ENCODE measurements around the gene CSF2. TPM values are rescaled to one million over a fixed set of nuclear protein-coding genes. Genes with fewer than 3 reads are reported as not detected.
A peak's percentile ranks its signal among the peaks of the same experiment; 100 is the strongest.

The CSF2 gene
- total RNA-seq: not detected
- long read RNA-seq: 0 reads

DNA sequence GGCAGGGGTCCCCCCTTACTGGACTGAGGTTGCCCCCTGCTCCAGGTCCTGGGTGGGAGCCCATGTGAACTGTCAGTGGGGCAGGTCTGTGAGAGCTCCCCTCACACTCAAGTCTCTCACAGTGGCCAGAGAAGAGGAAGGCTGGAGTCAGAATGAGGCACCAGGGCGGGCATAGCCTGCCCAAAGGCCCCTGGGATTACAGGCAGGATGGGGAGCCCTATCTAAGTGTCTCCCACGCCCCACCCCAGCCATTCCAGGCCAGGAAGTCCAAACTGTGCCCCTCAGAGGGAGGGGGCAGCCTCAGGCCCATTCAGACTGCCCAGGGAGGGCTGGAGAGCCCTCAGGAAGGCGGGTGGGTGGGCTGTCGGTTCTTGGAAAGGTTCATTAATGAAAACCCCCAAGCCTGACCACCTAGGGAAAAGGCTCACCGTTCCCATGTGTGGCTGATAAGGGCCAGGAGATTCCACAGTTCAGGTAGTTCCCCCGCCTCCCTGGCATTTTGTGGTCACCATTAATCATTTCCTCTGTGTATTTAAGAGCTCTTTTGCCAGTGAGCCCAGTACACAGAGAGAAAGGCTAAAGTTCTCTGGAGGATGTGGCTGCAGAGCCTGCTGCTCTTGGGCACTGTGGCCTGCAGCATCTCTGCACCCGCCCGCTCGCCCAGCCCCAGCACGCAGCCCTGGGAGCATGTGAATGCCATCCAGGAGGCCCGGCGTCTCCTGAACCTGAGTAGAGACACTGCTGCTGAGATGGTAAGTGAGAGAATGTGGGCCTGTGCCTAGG lies at the start of gene CSF2:
Gene CSF2, plus strand, starts transcription at position 559 of the 783 bp plus-strand sequence. Its CDS starts 35 bp downstream, at position 594.
- intact Hi-C loops (cut with DNase I): no loop called here
- no peak for DNase-seq (ENCODE audit: low spot score)

DNA sequence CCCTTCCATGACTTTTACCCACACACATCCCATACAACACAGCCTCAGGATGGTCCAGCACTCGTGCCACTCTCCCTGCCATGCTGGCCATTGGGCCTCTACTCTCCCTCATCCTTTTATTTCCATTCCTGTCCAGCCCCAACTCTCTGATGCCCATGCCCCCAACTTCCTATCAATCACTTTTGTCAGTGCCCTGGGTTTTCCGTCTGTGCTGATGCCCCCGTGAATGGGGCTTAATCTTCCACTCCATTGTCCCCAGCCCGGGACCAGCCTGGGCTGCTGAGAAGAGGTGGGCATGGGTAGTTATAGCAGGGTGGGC lies 49.5 kb upstream of the CSF2 start:
- DNase-seq (ENCODE audit: low spot score): no peak
- intact Hi-C loops (cut with DNase I): no loop called here

DNA sequence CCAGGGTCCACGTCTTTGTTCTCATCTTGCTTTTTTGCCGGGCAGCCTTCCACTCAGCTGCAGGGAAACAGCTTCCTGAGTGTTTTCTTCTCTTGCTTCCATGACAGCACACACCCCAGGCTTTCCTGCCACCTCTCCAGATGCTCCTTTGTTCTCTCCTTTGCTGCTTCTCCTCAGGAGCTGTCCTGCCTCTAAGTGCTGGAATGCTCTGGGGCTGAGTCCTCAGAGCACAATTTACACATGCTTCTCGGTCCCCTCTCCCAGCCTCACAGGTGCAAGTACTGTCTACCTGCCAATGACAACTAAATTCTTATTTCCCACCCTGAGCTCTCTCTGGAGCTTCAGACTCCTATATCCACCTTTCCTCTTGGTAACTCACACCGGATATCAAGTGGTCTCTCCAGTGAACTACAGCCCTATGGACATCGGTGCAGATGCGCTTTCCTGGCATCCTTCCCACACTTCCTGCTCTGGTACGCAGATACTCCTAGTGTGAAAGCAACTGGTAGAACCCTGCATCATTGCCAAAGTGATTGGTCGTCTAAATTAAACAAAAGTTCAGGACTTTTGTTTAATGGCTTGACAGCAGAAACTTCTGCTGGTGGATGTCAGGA lies 48.7 kb upstream of the CSF2 start:
- peak; percentile 44 for DNase-seq (ENCODE audit: low spot score)
- intact Hi-C loops (cut with DNase I): no loop called here

DNA sequence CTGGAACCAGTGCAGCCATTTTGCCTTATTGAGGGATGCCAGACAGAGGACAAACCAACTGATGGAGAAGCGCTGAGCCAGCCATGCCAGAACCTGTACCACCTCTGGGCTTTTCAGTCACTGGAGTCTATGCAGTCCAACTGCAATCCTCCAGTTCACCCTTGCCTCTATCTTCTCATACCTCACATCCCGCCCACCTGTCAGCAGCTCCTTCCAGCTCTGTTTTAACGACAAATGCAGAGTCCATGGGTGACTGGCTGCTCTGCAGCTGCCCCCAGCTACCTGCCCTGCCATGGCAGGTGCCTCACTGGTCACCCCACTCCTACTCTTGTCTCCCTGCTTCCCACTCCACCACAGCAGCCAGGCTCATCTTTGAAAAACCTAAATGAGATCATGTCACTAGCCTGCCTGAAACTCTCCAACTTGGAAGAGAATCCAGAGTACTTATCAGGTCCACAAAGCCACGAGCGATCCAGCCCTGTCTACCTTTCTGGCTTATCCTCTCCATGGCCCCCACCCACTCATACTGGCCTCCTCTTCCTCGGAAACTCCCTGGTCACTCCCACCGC lies 48.1 kb upstream of the CSF2 start:
- DNase-seq (ENCODE audit: low spot score): peak; percentile 57
- intact Hi-C loops (cut with DNase I): no loop called here

DNA sequence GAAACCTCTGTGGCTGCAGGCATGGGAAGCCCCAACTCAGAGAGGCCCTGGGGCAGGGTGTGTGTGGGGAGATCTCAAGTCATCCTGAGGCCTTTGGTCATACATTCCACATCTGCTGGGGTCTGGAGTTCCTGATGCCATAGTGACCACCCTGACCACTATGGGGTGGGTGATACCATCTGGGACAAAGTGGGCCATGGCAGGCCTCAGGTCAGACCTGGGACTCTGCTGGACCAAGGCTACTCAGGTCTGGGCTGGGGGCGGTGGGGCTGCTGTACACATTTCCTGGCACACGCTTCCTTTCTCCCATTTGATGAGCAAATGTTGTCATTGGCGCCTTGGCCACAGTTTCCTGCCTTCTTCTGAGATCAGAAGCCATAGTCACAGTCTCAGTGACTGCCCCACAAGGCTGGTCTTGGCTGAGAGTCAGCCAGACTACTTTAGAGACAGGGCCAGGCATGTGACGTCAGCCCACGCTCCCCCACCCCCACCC lies 47.0 kb upstream of the CSF2 start:
- DNase-seq (ENCODE audit: low spot score): peak; percentile 41
- intact Hi-C loops (cut with DNase I): no loop called here

DNA sequence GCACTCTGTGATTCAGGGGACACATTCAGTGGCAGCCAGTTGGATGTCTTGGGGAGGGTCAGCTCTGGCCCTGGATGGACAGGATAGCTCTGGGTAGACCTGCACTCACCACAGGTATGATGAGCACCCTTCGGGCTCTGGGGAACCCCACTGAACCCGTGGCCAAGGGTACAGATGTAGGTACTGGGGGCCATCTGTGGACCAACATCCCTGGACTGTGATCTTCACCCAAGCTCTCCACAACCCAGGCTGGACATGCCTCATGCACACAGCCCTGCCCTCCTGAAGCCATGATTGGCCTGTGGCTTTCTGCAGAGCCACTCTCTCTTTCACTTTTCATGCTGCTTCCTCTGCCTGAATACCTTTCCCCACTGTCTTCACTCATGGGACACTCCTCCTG lies 46.6 kb upstream of the CSF2 start:
- intact Hi-C loops (cut with DNase I): no loop called here
- no peak for DNase-seq (ENCODE audit: low spot score)

DNA sequence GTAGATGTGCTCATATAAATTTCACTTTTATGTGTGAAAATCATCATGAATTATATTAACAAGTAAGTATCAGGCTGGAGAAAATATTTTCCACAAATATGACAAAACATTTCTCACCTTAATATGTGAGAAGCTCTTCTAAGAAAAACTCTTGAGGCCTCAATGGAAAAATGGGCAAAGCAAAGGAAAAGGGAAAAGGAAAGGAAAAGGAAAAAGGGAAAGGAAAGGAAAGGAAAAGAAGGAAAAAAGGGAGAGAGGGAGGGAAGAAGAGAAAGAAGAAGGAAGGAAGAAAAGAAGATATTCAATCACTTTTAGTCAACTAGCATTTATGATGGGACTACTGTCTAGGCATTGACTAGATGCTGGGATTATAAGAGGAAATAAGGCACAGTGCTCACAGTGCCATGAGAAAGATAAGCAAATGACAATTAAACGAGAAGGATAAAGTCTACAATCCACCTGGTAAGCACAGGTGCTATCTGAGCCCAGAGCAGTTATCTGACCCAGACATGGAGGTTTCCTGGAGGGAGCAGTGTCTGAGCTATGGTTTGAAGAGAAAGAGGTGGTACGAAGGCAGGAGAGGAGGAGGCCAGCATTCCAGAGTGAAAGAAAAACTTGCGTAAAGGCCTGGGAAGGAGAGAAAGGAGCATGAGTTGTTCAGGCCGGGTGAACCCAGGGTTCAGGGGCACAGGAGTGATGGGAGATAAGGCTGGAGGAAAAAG lies 43.8 kb upstream of the CSF2 start:
- intact Hi-C loops (cut with DNase I): no loop called here
- no peak for DNase-seq (ENCODE audit: low spot score)

DNA sequence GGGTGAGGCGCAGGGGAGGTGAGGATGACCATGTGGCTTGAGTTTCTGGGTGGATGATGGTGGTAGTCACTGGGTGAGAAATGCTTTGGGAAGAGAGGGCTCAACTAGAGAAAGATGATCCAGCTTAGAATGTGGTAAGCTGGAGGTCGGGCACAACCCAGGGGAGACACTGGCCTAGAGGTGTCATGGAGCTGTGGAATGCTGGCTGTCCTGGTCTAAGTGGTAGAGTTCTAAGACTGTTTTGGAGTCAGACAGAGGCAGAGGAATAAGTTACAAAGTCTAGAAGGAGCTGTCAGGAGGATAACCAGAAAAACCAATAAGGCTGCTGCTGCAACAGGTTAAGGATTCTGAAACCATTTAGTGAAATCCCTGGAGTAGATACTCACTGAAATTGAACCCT lies 43.0 kb upstream of the CSF2 start:
- intact Hi-C loops (cut with DNase I): no loop called here
- peak; percentile 63 for DNase-seq (ENCODE audit: low spot score)

DNA sequence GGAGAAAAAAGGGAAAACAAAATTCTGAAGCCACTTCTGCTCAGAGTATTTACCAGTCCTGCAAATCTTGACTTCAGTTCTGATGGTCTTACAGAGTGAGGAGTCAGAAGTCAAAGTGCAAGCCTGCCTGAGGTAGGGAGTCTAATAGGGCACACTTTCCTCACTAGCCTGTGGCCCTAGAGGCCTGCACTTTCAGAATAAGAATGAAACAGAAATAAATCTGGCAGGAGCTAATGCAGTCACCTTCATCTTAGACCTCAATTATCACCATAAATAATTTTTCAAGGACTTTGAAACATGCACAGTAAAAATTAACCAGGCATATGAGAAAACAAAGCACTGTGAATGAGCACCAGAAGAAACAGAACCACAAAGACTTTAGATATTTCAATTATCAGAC lies 41.4 kb upstream of the CSF2 start:
- no peak for DNase-seq (ENCODE audit: low spot score)
- intact Hi-C loops (cut with DNase I): no loop called here

DNA sequence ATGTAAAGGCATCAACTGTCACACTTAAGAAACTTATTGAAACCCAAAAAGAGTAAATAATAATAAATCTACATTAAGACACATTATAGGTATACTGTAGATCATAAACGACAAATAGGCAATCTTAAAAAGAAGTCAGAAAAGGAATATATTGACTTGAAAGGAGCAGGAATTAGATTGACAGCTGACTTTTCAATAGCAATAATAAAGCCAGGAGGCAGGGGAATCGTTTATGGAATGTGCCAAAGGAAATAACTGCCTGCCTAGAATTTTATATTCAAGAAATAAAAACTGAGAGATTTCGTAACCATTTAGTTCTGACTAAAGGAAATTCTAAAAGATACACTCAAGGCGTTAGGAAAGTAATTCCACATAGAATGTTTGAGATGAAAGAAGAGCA lies 40.5 kb upstream of the CSF2 start:
- intact Hi-C loops (cut with DNase I): no loop called here
- no peak for DNase-seq (ENCODE audit: low spot score)

DNA sequence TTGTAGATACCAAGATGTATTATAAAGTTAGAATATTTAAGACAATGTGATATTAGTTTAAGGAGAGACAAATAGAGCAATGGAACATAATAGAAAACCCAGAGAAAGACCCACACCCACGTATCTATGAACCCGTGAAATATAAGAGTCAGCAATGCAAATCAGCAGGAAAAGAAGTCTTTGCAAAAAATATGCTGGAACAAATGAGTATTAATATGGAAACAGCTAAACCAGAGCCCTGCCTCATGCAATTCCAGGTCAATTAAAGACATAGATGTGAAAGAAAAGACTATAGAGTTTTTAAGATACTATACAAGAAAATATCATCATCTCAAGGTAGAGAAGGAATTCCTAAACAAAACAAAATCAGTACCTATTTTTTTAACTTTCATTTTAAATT lies 36.2 kb upstream of the CSF2 start:
- intact Hi-C loops (cut with DNase I): no loop called here
- no peak for DNase-seq (ENCODE audit: low spot score)

DNA sequence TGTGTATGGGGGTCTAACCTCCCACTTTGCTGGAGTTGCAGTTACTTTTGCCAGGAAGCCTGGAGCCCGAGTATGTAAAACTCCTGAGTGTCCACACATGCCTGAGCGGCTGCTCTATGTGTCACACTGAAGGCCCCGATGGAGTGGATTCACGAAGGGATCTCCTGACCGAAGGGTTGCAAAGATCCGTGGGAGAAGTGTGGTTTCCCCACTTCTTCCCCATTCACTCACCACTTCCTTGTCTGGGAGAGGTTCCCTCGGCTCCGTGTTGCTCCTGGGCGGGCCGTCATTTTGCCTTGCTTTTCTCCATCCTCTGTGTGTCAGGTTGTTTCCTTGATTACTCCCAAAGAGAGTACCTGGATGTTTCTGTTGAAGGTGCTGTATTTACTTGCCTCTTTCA lies 29.4 kb upstream of the CSF2 start:
- intact Hi-C loops (cut with DNase I): no loop called here
- DNase-seq (ENCODE audit: low spot score): peak; percentile 62

DNA sequence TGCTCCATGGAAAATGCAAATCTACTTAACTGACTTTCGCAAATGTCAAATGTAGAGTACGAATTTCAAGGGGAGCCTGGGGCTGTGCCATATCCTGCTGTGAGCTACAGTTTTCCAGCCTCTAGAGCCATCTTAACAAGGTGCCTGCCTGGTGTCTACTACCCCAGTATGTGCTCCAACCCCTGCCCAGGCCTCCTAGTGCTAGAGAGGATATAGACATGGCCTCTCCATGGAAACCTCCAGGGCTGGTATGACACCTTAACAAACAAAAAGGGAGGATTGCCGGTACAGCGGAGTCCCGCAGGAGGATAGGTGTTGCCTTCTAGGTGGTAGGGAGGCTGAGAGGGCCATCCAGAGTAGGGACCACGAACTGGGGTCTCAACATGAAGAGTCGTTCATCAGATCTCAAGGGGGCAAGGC lies 26.7 kb upstream of the CSF2 start:
- intact Hi-C loops (cut with DNase I): no loop called here
- DNase-seq (ENCODE audit: low spot score): peak; percentile 17

DNA sequence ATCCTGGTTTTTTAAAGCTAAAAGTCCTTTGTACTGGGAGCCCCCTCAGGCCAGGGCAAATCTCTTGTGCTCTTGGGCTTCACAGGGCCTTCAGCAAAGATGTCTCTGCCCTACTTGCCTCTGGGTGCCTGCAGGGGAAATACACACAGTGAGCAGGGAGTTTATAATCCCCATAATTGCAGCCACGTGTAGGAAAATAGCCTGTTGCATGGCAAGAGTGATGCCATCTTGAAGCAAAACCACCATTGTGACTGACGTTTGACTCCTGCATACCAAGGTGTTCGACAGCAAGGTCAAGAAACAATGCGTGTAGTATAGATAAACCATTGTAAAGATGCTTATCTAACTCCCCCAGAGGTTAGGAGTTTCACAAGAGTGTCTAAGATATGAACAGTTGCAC lies 24.5 kb upstream of the CSF2 start:
- intact Hi-C loops (cut with DNase I): no loop called here
- peak; percentile 39 for DNase-seq (ENCODE audit: low spot score)

DNA sequence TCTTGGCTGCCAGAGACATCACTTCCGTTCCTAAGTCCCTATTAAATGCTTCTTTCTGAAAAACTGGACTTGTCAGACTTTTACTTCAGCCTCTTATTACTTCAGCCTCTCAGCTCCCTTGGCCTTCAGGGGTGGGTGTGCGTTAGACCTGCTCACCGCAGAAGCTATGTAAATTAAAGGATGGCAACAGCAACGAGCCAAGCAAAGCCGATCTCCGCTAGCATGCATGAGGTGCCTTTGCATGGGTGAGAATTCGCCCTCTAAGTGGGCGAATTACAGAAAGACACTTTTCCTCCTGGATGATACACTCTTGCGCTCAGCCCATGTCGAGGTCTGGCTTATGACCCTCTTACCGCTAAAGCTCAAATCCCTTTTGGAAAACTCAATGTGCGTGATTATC lies 24.0 kb upstream of the CSF2 start:
- DNase-seq (ENCODE audit: low spot score): peak; percentile 47
- intact Hi-C loops (cut with DNase I): no loop called here

DNA sequence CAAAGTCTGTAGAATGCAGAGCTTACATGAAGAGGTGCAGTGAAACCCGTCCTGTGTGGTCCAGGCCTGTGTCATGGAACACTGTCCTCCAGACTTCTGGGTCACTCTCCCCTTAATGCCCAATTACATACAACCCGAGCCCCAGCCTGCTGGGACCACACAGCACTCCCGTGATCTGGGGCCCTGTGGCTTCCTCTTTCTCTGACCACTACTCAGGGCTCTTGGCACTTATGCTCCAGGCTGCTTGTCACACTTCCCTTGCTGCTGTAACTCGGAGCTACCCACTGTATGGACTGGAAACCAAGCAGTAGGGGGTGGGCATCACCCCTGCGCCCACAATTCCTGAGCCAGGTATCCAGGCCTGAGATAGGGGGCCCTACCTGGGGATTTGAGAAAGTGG lies 23.5 kb upstream of the CSF2 start:
- intact Hi-C loops (cut with DNase I): no loop called here
- peak; percentile 74 for DNase-seq (ENCODE audit: low spot score)

DNA sequence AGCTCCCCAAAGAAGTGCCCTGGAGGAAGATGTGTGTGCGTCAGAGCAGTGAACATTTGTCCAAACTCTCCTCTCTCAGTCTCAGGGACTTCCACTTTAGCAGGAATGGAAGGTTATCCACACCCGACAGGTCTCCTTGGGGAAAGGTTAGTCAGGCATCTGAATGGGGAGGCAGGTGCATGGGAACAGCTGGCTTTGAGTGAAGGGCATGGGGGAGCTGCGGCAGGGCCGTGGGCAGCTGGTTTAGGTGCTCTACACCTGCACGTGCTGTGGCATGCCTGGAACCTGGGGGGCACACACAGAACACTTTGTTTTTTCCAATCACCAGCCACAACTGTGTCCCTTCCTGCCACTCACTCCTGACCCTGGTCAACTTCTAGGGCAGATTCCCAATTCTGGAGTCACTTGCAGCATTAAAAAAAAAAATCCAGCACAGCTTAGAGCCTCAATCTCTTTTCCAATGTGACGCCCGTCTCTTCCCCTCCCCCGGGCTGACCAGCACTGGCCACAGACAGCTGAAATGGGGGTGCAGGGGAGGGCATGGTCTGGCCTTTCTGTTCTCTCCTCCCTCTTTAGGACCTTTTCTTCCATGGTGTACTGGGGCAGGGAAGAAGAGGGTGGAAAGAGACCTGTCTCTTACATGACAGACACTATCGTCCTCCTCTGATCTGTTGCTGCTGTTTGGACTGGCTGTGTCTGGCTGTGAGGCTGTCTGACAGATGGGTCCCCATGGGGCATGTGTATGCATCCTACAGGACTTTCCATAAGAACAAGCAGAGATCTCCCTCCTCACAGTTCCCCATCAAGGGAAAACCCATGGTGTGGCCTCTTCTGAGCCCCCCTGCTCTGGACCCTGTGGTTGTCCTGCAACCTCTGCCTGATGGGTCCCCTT lies 22.7 kb upstream of the CSF2 start:
- DNase-seq (ENCODE audit: low spot score): peak; percentile 43

DNA sequence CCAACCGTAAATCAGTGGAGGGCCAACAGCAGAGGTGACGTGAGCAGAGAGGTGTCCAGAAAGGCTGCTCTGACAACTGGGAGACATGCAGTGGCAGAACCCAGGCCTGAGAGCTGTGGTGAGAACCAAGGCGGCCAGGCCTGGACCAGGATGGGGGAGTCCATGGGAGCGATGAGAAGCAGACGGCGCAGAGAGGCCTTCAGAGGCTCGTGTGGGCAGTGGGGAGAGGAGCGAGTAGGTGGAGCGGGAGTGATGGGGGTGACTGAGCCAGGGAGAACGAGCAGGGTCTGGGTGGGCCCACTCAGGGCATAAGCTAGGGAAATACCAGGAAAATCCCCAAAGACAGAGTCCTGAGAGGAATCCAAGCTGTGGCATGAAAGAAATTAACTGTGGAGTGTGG lies 21.1 kb upstream of the CSF2 start:
- intact Hi-C loops (cut with DNase I): no loop called here
- peak; percentile 33 for DNase-seq (ENCODE audit: low spot score)

More for the DNA sequence above, 22.7 kb upstream of the CSF2 start:
- intact Hi-C loops (cut with DNase I): no loop called here

DNA sequence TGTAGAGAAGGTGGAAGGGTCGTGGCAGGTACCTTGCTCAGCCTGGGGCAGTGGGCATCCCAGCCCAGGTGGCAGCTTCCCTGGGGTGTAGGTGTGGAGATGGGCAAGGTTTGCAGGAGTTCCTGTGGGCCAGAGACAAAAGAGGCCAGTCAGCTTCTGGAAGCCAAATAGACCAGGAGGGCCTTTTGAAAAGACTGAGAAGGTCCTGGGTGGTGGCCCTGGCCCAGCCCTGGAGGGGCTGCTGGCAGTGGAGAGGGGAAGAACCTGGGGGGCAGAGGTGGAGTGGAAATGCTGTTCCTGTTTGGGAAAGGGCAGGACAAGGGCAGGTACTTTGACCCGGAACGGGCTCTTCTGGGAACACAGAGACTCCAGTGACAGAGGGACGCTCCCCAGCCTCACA lies 20.1 kb upstream of the CSF2 start:
- intact Hi-C loops (cut with DNase I): no loop called here
- DNase-seq (ENCODE audit: low spot score): peak; percentile 67
